Skin epidermis (tissue), 12 donors: ENCODE data around the gene DENND6A.
"Not testable (repeated sequence)": the region's sequence is repeated elsewhere in the genome, so short reads cannot be mapped to it uniquely, and the experiment has no call there.

Experiments
- H3K27ac ChIP-seq, 21 experiments: fragments of 200-600 bp; sonication (generic) in 11 of 21; one replicate each; pipeline ENCODE4 v1.5.0; 2020; ENCODE audit warnings: mild to moderate bottlenecking in 3 of 21, inconsistent platforms in 2 of 21, moderate library complexity in 2 of 21
- H3K4me3 ChIP-seq, 7 experiments: fragments of 200-600 bp; sonication (generic) in 2 of 7; one replicate each; pipeline ENCODE4 v1.5.0; 2020; ENCODE audit warnings: inconsistent platforms in 2 of 7, mild to moderate bottlenecking in 2 of 7, moderate library complexity in 1 of 7

Gene DENND6A

DNA sequence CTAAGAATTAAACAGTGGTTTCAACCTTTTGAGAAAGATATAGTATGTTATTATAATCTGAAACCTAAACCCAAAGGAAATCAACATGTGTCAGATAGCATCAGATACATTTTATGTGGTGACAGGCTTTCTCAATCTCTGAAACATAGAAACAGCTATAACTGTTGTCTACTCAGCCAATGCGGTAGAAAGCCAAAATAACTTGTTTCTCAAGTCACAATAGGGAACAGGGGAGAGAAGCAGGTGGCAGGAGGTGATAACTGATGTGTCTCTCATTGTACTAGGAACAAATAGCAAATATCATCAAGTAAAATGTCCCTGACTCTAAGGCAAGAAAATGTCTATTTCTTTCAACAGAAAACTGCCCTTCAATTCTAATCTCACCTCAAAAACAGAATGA lies 38.6 kb downstream of the DENND6A start:
- H3K27ac ChIP-seq, result no peak overlapping the region
- H3K4me3 ChIP-seq, result no peak overlapping the region

DNA sequence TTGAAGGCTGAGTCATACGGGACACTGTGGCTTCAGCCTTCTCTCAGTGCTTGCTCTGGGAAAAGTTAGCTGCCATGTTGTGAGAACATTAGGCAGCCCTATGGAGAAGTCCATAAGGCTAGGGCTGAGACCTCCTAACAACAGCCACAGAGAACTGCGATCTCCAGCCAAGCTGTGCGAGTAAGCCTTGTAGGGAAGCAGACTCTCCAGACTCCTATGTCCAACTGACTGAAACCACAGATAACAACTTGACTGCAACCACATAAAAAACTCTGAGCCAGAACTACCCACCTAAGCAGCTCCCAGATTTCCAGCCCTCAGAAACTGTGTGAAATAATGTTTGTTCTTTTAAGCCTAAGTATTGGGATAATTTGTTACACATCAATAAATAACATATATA lies 40.7 kb downstream of the DENND6A start:
- no peak overlapping the region for H3K27ac ChIP-seq
- H3K4me3 ChIP-seq, result no peak overlapping the region

DNA sequence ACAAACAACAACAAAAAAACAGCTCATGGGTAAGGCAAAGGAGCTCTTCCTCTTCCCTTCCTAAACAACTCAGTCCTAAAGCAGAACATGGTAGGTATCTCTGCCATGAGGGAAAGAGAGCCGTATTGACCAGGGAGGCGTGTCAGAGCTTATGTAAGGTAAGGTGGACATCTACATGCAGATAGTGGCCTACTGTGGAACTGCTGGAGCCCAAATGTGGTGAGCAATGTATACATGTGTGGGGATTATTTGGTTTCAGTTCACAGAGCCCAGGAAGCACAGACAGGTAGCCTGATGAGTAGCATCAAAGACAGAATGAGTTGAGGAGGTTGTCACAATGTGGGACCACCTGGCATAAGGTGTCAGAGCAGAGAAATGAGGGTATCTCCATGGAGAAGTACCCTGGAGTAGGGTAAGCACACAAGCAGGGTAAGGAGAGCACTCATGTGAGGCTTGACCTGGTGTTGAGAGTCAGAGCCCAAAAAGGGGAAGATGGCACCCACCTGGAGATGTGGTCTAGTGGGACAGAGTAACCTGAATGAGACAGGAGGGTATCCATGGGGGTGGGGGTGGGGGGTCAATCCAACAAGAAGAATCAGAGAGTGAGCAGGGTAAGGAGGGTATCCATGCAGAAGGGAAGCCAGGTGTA lies 45.5 kb downstream of the DENND6A start:
- Histone ChIP-seq H3K4me3 (no peak overlapping the region), H3K27ac (peak overlapping the region in 1 of 21 experiments; percentile 26)

DNA sequence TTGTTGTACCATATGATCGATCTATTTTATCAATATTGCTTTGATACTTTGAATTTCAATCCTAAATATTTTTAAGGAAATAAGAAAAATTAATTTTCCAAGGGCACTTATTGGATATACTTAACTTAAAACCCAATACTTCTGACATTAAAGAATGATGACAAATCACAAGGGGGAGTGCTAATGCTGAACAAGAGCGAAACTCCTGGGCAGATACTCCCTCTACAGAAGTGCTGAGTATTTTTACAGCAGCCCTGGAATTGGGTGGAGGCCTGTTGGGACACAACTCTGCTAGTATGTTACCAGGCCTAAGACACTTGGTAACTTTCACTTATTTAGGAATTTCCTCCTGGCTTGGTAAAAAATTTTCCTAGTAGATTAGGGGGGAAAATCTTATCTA lies 46.2 kb downstream of the DENND6A start:
- Histone ChIP-seq H3K27ac (no peak overlapping the region), H3K4me3 (no peak overlapping the region)

DNA sequence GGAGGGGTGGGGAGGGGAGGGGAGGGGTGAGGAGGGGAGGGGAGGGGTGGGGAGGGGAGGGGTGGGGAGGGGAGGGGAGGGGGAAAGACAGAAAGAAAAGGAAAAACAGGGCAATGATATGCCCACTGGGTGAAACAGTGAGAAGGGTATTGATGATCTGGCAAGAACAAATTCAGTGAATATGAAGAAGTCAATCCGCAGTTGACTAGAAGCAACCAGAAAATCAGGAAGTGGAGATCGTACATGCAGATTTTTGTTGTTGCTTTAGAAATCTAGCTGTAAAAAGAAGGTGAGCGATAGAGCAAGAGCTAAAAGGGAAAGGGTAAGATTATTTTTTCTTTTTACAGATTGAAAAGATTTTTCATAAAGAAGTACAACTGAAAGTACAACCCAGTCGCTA lies 48.1 kb downstream of the DENND6A start:
- H3K27ac ChIP-seq, result no peak overlapping the region
- no peak overlapping the region for H3K4me3 ChIP-seq

DNA sequence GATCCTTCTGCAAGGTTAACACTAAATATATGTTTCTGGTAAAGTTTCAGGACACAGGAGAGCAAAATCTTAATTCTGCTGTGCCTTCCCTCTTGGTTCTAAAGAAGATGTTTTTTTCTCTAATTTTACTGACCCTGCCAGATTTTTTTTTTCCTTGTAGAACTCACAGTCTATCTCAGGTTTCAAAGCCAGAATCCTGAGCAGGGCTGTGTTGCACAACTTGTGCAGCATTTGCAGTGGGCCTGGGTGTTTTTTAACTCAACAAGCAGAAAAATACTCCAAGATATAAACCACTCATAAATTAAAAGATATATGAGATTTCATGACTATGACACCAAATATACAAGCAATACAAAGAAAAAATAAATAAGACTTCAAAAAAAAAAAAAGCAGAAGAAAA lies 55.5 kb downstream of the DENND6A start:
- no peak overlapping the region for H3K4me3 ChIP-seq
- H3K27ac ChIP-seq, result no peak overlapping the region

DNA sequence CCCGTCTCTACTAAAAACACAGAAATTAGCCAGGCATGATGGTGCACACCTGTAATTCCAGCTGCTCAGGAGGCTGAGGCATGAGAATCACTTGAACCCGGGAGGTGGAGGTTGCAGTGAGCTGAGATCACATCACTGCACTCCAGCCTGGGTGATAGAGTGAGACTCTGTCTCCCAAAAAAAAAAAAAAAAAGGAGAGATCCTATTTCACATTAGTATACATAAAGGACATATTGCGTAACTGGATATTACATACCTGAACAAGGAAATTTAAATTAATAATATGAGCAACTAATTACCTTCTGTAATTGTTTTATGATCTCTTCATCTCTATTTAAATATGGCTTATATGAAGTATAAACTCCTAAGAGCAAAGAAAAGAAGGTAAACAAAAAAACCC lies 58.6 kb downstream of the DENND6A start:
- H3K27ac ChIP-seq, H3K4me3 ChIP-seq: not testable (repeated sequence)

DNA sequence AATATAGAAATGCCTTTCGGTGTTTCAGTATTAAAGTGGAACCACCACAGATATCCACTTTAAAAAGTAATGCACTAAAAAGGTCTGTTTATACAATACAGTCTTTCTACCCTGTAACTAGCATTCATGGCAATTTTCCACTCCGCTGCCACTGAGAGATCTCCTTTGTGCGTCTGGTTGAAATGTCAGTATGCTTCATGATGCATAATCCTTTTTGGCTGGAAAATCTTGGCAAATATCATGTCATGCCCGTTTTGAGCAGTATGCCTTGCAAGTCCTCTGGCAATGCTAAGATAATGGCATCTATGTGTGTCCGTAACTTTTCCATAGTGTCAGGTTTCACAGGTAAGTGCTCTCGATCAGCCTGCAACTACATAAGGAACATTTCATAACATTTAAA lies 64.9 kb downstream of the DENND6A start:
- Histone ChIP-seq H3K4me3 (no peak overlapping the region), H3K27ac (no peak overlapping the region)

DNA sequence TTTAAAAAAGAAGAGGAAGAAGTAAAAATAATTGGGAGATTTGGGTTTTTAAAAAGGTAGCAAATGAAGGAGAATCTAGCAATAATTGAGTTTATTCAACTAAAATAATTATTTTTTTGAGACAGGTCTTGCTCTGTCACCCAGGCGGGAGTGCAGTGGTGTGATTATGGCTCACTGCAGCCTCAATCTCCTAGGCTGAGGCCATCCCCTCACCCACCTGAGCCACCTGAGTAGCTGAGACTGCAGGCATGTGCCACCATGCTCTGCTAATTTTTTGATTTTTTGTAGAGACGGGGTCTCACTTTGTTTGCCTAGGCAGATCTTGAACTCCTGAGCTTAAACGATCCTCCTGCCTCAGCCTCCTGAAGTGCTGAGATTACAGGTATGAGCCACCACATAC lies 68.1 kb downstream of the DENND6A start:
- H3K27ac ChIP-seq, result no peak overlapping the region
- no peak overlapping the region for H3K4me3 ChIP-seq

DNA sequence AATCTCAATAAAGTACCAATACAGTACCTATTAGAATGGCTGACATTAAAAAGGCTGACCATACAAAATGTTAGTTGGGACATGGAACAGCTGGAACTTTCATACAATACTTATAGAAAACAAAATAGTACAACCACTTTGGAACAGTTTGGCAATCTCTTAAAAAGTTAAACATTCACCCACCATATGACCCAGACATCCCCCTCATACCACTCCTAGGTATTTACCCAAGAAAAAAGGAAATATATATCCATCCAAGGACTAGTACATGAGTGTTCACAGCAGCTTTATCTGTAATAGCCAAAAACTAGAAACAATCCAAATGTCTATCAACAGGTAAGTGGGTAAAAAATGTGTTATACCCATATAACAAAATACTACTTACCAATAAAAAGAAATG lies 70.5 kb downstream of the DENND6A start:
- H3K27ac ChIP-seq, result no peak overlapping the region

DNA sequence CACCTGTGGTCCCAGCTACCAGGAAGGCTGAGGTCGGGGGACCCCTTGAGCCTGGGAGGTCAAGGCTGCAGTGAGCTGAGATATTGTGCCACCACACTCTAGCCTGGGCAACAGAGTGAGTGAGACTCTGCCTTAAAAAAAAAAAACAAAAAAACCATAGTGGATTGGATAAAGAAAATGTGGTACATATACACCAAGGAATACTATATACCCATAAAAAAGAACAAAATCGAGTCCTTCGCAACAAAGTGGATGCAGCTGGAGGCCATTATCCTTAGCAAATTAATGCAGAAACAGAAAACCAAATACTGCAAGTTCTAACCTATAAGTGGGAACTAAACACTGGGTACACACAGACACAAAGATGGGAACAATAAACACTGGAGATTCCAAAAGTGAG lies 75.1 kb downstream of the DENND6A start:
- no peak overlapping the region for H3K4me3 ChIP-seq
- no peak overlapping the region for H3K27ac ChIP-seq

More for the DNA sequence above, 70.5 kb downstream of the DENND6A start:
- H3K4me3 ChIP-seq, result no peak overlapping the region

DNA sequence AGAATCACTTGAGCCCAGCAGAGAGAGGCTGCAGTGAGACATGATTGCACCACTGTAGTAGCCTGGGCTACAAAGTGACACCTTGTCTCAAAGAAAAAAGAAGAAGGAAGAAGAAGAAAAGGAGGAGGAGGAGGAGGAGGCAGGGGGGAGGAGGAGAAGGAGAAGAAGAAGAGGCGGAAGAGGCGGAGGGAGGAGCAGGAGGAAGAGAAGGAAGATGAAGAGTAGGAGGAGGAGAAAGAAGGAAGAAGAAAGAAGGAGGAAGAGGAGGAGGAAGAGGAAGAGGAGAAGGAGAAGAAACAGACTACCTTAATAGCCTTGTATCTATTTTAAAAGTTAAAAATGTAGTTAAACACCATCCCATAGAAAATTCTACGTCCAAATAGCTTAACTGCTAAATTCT lies 76.6 kb downstream of the DENND6A start:
- Histone ChIP-seq H3K4me3 (no peak overlapping the region), H3K27ac (no peak overlapping the region)

DNA sequence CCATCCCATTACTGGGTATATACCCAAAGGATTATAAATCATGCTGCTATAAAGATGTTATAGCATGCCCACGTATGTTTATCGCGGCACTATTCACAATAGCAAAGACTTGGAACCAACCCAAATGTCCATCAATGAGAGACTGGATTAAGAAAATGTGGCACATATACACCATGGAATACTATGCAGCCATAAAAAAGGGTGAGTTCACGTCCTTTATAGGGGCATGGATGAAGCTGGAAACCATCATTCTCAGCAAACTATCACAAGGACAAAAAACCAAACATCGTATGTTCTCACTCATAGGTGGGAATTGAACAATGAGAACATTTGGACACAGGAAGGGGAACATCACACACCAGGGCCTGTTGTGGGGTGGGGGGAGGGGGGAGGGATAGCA lies 81.0 kb downstream of the DENND6A start:
- H3K27ac ChIP-seq, H3K4me3 ChIP-seq: not testable (repeated sequence)

DNA sequence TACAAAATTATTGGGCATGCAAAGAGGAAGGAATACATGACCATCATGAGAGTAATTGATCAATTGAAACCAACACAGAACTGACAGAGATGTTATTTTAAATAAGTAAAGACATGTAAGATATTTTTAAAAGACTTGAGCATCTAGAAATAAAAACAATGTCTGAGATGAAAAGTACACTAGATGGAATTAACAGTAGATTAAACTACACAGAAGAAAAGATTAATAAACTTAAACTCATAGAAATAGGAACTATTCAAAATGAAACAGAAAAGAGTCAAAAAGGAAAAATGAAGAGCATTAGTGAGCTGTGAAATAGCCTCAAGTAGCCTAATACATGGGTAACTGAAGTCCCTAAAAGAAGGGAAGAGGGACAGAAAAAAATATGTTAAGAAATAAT lies 87.2 kb downstream of the DENND6A start:
- Histone ChIP-seq H3K4me3 (no peak overlapping the region), H3K27ac (no peak overlapping the region)

DNA sequence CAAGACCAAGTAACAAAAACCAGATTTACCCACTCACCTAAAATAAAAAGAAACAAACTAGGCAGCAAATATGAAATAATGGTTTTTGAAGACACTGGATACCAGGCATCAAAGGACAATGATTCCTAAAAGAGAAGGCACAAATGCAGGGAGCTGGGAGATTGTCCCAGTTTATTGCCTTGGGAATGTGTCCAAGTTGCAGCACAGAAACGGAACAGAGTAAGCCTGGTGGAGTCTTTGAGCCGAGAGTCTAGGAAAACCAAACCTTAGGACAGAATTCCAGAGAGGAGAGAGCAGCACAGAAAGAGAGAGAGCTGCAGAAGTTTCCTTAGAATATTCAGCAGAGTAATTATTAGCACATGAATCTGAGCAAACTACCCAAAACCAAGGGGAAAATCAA lies 87.9 kb downstream of the DENND6A start:
- Histone ChIP-seq H3K27ac (no peak overlapping the region), H3K4me3 (no peak overlapping the region)

DNA sequence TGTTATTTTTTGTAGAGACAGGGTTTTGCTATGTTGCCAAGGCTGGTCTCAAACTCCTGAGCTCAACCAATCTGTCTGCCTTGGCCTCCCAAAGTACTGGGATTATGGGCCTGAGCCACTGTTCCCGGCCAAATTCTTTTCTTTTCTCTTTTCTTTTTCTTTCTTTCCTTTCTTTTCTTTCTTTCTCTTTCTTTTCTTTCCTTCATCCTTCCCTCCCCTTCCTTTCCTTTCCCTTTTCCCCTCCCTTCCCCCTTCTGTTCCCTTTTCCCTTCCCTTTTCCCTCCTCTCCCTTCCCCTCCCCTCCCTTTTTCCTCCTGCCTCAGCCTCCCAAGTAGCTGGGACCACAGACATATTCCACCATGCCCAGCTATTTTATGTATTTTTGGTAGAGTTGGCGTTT lies 92.7 kb downstream of the DENND6A start:
- Histone ChIP-seq H3K4me3 (no peak overlapping the region), H3K27ac (no peak overlapping the region)

DNA sequence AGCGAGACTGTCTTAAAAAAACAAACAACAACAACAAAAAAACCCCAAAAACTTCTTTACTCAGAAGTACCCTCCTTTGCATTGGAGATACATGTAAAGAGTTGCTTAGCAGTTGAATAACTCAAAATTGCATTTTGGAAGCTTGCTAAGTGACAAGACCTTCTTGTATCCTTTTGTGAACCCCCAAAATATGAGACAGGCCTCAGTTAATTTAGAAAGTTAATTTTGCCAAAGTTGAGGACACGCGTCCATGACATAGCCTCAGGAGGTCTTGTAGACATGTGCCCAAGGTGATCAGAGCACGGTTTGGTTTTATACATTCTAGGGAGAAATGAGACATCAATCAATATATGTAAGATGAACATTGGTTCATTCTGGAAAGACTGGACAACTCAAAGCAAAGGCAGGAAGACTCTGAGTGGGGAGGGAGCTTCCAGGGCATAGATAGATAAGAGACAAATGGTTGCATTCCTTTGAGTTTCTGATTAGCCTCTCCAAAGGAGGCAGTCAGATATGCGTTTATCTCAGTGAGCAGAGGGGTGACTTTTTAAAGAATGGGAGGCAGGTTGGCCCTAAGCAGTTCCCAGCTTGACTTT lies 94.0 kb downstream of the DENND6A start:
- peak overlapping the region in 20 of 21 experiments; percentile 73 to 96 (median 94) for H3K27ac ChIP-seq
- H3K4me3 ChIP-seq, result peak overlapping the region; percentile 37 to 83 (median 64)

DNA sequence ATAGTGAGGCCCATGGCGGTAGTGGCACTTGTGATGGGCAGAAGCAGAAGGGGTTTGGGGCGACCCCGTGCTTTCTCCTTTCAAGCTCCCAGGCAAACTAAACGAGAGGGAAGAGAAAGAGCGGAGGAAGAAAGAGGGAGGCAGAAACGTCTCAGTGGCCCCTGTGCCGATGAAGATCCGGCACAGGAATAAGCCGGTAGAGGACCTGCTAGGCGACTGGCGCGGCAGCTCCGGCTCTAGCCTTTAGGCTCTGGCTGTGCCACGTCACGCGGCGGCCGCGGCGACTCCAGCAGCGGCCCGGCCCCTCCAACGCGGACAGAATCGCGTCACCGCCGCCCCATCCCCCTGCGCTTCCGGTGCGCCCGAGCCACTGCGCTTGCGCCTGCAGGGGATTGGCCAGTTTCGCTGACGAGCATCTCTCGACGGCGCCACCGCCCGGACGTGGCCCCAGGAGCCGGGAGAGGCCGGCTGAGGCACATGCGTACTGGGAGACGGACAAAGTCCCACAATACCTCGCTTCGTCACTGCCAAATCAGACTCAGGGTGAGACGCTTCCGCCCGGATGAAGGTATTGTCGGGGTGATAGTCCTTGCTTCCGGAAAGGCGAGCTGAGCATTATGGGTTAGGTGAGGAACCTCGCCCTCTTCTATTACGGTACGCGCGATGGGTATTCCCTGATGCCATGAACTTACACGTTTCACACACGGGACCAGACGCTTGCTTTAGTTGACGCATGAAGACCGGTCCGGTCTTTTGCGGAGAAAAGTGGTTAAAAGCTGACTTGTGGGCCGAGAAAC lies 95.6 kb downstream of the DENND6A start, which contains the start of gene ARF4:
ARF4 (minus strand) TSS at position 218 of the 797 bp plus-strand sequence; CDS start at position 14, 204 bp downstream.
- peak within 1 kb of the TSS; percentile 73 to 99 (median 96) for H3K27ac ChIP-seq
- peak within 1 kb of the TSS; percentile 59 to 88 (median 79) for H3K4me3 ChIP-seq

DNA sequence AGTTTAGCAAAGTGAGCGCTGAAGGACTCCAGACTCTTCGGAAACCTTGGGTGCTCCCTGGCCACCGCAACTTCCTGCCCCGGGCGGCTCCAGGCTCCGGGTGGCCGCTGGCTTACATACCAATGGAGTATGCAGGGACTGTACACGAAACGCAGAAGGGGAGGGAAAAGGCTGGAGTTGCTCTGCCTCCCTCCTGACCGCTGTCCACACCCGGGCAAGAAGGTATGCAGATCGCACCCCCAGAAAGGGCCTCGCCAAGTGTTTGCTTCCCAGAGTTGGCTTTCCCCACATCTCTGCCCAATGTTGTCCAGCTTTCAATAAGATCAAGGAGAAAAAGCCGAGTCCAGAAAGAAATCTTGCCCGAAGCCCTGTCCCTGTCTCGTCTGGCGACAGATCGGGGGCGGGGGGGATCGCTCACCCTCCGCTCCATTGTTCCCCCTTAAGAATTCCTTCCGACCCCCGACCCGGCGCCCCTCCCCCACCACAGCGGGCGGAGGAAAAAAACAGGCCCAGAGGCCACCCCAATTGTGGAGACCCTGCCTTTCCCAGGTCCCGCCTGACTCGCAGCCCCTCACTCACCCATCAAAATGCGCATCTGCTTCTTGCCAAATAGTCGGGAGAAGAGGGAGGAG lies 96.3 kb downstream of the DENND6A start:
- Histone ChIP-seq H3K27ac (peak overlapping the region; percentile 73 to 99 (median 96)), H3K4me3 (peak overlapping the region; percentile 59 to 88 (median 79))

DNA sequence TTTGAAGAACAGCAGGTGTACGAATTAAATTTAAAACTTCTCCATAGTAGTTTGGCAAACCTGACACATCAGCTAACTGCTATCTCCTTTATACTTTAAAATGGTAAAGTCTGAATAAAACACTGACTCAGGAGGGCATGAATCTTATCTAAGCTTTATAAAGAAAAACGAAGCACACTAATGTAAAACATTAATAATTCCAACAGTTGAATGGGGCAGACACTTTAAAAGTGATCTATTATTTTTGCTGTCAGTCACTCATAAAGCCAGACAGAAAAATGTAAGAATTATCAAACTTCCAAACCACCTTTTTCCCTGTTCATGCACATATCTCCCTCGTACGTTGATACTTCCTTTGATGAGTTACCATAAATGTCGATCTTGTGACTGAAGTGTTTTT lies 98.3 kb downstream of the DENND6A start:
- H3K4me3 ChIP-seq, result peak overlapping the region in 5 of 7 experiments; percentile 59 to 88 (median 83)
- peak overlapping the region in 1 of 21 experiments; percentile 99 for H3K27ac ChIP-seq
